Amygdala (tissue), 56 donors: Measurements from ENCODE around the gene RNASEH1.
A peak's percentile ranks its signal among the peaks of the same experiment; 100 is the strongest.
"Not testable (repeated sequence)": the region's sequence is repeated elsewhere in the genome, so short reads cannot be mapped to it uniquely, and the experiment has no call there.

ENCODE experiments used
- DNase-seq, 56 donors: peaks; one replicate each; lab custom pipeline; 2025; lab: John Stamatoyannopoulos, UW

The RNASEH1 gene

DNA sequence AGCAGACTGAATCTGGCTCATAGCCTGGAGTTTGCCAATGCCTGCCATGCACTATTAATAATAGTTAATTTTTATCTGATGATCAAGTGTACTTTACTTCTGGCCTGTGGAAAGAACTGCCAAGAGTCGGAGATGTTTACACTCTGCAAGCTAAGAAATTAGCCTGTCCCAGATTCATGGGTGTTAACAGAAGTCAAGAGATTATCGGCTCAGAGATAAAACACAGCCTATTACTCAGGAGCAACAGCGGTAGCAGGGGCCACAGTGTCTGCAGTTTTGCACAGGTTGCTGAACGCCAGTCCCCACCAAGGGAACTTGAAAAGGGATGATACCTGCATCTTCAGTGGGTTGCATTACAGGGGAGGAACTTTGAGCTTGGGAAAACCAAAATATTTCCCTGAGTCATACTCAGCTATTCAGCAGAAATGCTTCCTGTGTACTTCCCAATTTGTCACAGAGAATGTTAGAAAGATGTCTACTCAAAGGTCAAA, 34.5 kb downstream of the RNASEH1 start:
- no peak for DNase-seq

DNA sequence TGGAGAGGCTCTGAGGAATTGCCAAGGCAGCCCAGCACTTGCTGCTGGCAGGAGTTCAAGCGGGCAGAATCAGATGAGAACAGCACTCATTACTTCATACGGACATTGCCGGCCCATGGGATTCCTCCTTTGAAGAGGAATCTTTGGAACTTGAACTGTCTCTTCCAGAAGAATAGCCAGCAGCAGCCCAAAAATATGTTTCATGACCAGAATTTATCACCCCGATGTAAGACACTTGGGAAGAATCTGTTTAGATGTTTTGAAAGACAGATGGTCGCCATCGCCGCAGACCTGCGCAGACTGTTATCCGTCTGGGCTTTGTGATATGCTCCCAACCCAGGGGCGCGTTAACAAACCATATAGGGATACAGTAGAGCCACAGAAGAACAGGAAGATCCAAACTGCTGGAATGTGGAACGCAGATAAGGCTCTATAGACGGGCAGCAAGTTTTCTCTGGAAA, 35.1 kb downstream of the RNASEH1 start:
- DNase-seq: no peak

DNA sequence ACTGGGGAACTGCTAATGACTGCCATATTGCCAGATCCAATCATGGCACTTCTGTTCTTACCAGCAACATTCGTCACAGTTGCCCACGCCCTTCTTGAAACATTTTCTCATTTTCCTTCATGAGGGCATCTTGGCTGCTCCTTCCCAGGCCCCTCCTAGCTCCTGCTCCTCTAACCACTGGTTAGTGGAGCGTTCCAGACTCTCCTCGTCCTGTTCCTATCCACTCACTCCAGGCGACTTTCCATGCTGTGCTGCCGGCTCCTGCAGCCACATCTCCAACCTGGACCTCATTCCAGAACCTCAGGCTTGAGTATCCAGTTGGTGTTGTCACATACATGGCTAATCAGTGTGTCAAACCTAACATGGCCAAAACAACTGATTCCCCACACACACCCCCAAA, 37.5 kb downstream of the RNASEH1 start:
- no peak for DNase-seq

DNA sequence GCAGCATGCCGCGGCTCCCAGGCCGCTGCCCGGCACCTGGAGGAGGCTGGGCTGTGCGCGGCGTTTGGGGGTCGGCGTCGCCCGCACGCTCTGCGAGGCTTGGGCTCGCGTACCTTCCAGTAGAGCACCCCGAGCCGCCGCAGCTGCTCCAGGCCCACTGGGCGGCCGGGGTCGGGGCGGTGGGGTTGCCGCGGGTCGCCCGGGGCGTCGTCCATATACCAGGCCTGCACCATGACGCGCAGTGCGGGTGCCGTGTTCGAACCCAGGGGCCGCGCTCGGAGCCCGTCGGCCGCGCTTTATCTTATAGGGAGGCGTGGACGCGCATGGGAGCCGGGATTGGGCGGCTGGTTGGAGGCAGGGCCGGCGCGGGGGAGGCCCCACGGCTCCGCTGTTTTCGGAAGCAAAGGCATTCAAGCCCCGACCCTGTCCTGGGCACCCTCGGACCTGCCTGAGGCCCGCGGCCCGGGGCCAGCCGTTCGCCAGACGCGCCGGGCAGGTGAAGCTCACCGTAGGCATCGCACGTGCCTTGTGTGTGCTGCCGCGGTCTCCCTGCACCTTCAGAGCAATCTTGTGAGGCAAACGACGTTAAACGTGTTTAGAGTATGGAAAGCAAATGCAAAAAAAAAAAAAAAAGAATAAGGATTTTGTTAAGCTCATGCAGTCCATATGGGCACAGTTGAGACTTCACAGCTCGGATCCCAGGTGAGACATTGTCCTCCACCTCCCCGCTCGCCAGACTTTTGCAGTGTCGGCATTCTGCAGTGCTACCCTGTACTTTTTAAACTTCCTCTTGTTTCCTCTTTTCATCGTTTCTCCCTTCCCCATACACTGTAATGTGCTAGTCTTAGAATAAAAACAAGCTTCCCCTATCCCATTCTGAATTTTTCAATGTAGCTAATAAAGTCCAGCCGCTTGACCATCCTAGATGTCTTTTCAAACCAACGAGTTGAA, 38.6 kb downstream of the RNASEH1 start, which contains the start of gene ADI1:
TSS of gene ADI1 (minus strand) at position 277 of the 951 bp plus-strand sequence. CDS start at position 233, 44 bp downstream.
- peak in 50 of 56 donors; percentile 25 to 84 (median 70) for DNase-seq

DNA sequence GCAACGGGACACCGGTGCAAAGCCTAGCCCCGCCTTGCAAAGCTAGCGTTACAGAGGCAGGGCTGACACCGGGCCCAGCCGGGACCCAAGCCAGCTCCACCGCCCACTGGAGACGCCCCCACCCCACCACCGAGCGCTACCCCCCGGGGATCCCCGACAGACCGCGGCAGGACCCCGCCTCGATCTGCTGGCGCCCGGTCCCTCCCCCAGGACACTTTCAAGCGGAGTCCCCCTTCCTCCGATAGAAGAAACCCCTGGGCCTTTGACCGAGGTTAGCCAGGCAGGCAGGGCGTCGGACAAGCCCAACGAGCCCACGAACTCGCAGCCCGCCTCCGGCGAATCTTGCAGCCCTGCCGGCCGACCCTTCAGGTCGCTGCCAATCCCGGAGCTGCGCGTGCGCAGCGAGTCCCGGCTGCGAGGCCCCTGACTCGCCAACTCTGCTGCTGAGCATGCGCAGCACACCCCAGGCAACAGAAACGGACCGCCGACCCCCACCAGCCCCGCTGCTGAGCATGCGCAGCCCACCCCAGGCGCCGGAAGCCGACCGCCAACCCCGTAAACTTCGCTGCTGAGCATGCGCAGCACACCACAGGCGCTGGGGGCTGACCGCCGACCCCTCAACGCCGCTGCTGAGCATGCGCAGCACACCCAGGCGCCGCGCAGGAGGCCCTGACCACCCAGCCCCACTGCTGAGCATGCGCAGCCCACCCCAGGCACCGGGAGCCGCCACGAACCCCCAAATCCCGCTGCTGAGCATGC, 39.5 kb downstream of the RNASEH1 start:
- DNase-seq: peak; percentile 60 to 99 (median 94)

DNA sequence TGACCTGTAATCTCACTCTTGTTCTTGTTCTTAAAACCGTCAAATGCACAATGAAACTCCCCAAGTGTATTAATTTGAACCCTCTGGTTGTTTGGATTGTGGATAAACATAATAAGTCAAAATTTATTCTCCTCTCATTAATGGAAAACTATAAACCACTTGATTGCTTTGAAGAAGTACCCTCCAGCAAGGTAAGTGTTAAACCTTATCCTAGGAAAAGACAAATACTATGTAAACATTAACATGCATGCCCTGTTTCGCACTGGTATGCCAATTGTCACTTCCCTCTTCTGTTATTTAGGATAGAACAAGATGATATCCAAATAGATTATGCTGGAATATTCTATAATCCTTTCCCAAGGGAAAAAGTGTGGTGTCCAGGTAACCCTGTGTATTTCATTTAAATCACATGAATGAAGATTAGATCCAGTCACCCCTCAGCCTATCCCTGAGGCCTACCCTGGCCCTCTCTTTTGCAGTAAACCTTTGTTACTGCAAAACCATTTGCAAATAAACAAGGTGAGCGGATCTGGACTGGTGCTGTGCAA, 40.1 kb downstream of the RNASEH1 start:
- peak in 1 of 56 donors; percentile 12 for DNase-seq

DNA sequence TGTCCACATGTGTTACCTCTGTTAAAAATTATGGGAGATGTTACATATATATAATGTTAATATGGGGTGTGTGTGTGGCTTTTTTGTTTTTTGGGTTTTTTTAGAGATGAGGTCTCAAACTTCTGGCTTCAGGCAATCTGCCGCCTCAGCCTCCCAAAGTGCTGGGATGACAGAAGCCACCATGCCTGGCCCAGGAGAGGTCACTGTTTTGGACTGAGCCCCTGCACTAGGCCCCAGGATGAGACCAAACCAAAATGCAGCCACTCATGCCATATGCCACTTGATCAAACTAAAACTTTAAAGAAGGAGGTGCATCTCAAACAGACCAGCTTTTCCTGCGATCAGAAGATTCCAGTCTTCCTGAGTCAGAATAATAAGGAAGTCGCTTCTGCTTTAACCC, 41.3 kb downstream of the RNASEH1 start:
- no peak for DNase-seq

DNA sequence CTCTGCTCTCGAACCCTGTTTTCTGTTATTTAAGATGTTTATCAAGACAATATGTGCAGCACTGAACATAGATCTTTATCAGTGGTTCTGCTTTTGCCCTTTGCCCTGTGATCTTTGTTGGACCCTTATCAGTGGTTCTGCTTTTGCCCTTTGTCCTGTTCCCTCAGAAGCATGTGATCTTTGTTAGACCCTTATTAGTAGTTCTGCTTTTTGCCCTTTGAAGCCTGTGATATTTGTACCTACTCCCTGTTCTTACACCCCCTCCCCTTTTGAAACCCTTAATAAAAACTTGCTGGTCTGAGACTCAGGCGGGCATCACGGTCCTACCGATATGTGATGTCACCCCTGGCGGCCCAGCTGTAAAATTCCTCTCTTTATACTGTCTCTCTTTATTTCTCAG, 42.7 kb downstream of the RNASEH1 start:
- DNase-seq: not testable (repeated sequence)

DNA sequence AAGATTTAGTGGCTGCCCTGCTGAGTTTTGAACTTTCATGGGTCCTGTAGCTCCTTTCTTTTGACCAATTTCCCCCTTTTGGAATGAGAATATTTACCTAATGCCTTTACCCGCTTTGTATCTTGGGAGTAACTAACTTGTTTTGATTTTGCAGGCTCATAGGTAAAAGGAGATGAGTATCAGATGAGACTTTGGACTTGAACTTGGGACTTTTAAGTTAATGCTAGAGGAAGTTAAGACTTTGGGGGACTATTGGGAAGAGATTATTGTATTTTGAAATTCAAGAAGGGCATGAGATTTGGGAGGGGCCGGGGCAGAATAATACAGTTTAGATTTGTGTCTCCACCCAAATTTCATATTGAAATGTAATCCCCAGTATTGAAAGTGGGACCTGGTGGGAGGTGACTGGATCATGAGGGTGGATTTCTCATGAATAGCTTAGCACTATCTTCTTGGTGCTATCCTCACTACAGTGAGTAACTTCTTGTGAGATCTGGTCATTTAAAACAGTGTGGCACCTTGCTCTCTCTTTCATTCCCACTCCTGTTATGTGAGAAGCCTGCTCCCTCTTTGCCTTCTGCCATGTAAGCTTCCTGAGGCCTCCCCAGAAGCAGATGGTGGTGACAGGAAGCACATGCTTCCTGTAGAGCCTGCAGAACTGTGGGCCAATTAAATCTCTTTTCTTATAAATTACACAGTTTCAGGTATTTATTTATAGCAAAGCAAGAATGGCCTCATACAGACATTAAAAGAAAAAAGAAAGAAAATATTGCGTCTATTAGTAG, 44.9 kb downstream of the RNASEH1 start:
- DNase-seq: no peak

DNA sequence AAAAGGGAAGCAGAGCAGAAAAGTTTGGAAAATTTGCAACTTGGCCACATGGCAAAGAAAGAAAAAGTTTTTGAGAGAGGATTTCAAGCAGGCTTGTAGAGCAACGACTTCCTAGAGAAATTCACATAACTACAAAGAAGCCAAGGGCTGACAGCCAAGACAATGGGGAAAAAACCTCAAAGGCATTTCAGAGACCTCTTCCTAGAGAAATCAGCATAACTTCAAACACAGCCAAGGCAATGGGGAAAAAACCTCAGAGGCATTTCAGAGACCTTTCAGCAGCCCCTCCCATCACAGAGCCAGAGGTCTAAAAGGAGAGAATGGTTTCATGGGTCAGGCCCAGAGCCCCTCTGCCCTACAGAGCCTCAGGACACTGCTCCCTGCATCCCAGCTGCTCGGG, 46.0 kb downstream of the RNASEH1 start:
- DNase-seq: no peak

DNA sequence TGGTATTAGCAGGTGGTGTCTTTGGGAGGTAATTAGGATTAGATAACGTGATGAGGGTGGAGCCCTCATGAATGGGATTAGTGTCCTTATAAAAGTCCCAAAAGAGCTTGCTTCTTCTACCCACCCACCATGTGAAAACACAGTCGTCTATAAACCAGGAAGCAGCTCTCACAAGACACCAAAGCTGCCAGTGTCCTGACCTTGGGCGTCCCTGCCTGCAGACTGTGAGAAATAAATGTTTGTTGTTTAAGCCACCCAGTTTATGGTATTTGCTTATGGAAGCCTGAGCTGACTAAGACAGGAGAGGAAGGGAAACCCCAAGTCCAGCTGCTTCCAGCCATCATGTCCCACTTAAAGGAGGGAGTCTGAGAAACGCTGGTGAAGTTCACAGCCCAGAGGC, 52.4 kb downstream of the RNASEH1 start:
- no peak for DNase-seq

DNA sequence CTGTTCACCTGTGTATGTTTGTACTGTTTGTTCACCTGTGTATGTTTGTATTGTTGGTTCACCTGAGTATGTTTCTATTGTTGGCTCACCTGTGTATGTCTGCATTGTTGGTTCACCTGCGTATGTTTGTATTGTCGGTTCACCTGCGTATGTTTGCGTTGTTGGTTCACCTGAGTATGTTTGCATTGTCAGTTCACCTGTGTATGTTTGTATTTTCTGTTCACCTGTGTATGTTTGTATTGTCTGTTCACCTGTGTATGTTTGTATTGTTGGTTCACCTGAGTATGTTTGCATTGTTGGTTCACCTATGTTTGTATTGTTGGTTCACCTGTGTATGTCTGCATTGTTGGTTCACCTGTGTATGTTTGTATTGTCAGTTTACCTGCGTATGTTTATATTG, 53.4 kb downstream of the RNASEH1 start:
- DNase-seq: no peak

DNA sequence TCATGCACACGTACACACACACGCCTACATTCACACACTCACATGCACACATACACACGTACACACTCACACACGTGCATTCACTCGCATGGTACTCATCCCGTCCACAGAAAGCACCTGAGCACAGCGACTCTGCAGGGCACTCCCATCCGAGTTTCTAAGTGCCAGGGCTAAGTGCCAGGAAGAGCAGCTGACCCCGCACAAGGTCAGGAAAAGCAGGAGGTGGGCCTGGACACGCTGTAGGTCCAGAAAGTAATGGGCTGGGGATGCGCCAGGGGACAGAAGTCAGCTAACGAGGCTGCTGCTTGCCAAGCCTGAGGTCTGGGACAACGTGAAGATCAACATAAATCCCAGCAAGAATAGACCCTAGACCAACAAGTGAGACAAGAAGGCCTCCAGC, 54.6 kb downstream of the RNASEH1 start:
- no peak for DNase-seq

DNA sequence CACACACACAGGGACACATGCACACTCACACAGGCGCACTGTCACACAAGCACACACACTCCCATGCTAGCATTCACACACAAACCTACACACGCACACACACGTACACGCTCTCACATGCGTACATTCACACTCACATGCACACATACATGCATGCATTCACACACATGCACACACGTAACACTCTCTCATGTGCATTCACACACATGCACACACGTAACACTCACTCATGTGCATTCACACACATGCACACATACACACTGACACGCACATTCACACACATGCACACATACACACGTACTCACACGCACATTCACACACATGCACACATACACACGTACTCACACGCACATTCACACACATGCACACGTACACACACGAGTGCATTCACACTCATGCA, 55.1 kb downstream of the RNASEH1 start:
- no peak for DNase-seq

DNA sequence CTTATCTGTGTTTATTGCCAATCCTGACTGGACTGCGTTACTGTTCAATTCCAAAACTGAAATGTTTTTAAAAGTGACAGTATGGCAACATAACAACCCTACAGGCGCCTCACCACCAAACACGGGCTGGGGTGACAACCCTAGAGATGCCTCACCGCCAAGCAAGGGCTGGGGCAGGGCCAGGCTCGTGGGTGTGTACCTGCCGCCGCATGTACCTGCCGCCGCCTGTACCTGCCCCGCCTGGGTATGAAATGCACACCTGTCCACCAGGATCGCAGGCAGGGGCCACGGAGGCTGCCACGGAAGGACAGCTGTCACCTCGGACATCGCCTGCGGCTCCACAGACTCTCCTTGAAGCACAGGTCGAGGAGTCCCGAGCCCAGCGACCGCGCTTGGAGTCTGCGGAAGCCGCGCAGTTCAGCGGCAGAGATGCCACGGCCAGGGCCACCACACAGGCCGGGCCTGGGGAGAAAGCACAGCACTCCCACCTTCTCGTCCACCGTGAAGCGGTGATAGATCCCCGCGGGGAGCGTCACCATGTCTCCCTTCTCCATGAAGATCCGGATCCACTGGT, 57.7 kb downstream of the RNASEH1 start:
- no peak for DNase-seq

DNA sequence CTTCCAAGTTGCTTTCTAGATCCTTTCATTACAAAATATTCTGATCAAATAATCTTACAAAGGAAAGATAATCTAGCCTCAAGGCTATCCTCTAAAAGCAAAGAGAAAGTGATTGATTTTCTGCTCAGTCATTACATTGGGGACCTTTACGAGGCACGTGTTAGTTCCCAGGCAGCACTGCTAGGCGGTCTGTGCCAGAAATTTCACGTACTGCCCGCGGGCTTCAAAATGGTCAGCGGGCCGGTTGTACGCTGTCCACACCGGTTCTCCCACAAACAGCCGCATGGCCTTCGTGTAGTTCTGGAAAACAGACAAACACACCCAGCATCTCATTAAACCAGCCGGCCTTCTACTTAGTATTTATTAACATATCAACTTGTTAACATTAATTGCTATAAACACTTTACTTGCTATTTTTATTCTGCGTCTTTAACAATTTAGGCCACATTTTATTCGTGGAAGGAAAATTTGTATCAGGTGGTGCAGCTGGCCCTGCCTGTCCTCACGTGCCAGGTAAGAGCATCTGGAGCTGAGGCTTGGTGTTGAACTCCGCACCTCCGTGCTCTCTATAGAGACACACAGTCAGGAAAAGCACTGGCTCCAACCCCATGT, 59.2 kb downstream of the RNASEH1 start:
- DNase-seq: no peak

DNA sequence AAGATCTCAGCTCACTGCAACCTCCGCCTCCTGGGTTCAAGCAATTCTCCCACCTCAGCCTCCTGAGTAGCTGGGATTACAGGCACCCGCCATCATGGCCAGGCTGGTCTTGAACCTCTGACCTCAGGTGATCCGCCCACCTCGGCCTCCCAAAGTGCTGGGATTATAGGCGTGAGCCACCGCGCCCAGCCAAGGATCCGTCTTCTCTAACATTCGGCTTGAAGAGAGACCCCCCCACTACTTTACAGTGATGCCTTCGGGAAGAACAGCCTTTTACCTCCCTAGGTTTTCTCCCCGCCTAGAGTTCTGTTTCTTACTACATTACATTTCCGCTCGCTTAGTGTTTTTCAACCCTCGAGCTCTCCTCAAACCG, 61.4 kb downstream of the RNASEH1 start:
- not testable (repeated sequence) for DNase-seq
